Uterus (tissue), 2 donors: ENCODE results near the gene ST8SIA4.

Source experiments
- CTCF ChIP-seq, 4 experiments: fragments of 200-600 bp in 2 of 4; fragments of 450-650 bp in 2 of 4; sonication (generic) in 2 of 4; IDR thresholded peaks; one replicate each; pipeline ENCODE4 v1.5.1; 2016 to 2019; ENCODE audit warnings: antibody characterized with exemption in 4 of 4, mild to moderate bottlenecking in 2 of 4, moderate library complexity in 1 of 4
- POLR2A ChIP-seq, 2 donors: fragments of 450-650 bp; IDR thresholded peaks; one replicate each; pipeline ENCODE4 v1.6.1; 2016; ENCODE audit warnings: antibody characterized with exemption in 2 of 2, mild to moderate bottlenecking in 1 of 2, moderate library complexity in 1 of 2

GRCh38 chr5:100901821-100902341 lies 1.2 kb downstream of the ST8SIA4 start:
- TF ChIP-seq POLR2A (IDR thresholded peaks at IDR 0.05) = no peak
- TF ChIP-seq CTCF (IDR thresholded peaks at IDR 0.05) = no peak
